GM21381 (cell line): ENCODE results near the gene PDSS2.
"Not testable (repeated sequence)": the region's sequence is repeated elsewhere in the genome, so short reads cannot be mapped to it uniquely, and the experiment has no call there.

Source experiments
- ATAC-seq: cut with Tn5 transposase; IDR thresholded peaks from one replicate; pipeline ENCODE4 v1.9.1; 2021; ENCODE audit warnings: mild to moderate bottlenecking, moderate library complexity; ENCODE audit not compliant: unreplicated experiment

Gene PDSS2

DNA sequence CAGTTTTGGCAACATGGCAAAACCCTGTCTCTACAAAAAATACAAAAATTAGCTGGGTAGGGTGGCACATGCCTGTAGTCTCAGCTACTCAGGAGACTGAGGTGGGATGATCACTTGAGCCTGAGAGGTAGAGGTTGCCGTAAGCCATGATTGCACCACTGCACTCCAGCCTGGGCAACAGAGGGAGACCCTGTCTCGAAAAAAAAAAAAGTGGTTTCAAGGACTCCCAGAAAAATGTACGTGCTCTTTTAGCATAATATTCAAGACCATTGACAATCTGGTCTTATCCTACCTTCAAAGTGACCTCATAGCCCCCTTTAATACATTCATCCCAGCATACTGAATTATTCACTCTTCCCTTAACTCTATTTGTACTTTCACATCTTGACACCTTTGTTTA lies 16.0 kb upstream of the PDSS2 start:
- ATAC-seq, result not testable (repeated sequence)

GRCh38 chr6:107473660-107474059 lies 14.3 kb upstream of the PDSS2 start:
- ATAC-seq, result no peak

DNA sequence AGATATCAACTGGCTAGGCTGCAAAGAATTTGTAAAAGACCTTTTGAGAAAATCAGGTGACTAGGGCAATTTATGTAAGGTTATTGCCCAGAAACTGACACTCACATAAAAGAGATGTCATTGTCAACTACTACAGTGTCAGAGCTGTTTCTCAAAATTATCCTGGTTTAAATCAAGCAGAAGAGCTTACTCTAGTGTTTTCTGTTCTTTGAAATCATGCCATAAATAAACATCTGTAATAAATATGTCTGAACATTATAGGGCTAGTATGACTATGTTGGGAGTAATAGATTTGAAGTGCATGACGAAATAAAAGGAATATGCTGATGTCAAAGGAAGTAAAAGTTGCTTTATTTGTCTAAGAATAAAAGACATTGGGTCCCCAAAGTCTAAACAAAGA lies 11.0 kb upstream of the PDSS2 start:
- ATAC-seq, result no peak

- ATAC-seq, result no peak
Observed at GRCh38 chr6:107466062-107466461, 6.7 kb upstream of the PDSS2 start.

- no peak for ATAC-seq
Observed at GRCh38 chr6:107460083-107460631, 793 bp upstream of the PDSS2 start.

- ATAC-seq, result peak; percentile 25
Observed at GRCh38 chr6:107458672-107459282, 587 bp downstream of the PDSS2 start.

DNA sequence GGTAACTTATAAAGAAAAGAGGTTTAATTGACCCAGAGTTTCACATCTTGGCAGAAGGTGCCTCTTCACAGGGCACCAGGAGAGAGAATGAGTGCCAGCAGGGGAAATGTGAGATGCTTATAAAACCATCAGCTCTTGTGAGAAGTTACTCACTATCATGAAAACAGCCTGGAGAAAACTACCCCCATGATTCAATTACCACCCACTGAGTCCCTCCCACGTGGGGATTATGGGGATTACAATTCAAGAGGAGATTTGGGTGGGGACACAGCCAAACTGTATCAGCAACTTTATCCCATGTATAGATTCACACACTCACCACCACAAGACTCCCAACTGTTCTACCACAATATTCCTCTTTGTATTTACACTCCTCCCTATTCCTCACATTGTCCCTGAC lies 10.6 kb downstream of the PDSS2 start:
- ATAC-seq, result no peak

GRCh38 chr6:107447663-107448216 lies 11.6 kb downstream of the PDSS2 start:
- ATAC-seq, result no peak

GRCh38 chr6:107444277-107444676 lies 15.1 kb downstream of the PDSS2 start:
- ATAC-seq, result no peak

- ATAC-seq, result no peak
Observed at GRCh38 chr6:107443608-107444267, 15.6 kb downstream of the PDSS2 start.

- no peak for ATAC-seq
Observed at GRCh38 chr6:107442938-107443607, 16.3 kb downstream of the PDSS2 start.

DNA sequence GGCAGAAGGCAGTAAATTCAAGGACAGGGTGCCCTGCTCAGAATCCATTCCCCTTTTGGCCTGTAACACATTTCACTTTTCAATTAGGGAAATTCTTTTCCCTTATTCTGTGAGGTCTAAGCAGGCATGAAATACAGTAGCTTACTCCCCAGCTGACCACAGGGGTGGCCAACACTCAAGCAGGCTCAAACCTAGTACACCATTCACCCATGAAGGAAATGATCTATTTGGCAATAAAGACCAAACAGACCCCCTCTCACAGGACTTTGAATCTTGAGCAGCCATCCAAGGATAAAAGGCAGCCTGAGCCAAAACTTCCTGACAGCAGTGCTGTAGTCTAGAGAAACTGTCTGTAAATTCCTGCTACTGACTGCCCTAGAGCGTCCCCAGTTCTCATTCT lies 17.7 kb downstream of the PDSS2 start:
- no peak for ATAC-seq

DNA sequence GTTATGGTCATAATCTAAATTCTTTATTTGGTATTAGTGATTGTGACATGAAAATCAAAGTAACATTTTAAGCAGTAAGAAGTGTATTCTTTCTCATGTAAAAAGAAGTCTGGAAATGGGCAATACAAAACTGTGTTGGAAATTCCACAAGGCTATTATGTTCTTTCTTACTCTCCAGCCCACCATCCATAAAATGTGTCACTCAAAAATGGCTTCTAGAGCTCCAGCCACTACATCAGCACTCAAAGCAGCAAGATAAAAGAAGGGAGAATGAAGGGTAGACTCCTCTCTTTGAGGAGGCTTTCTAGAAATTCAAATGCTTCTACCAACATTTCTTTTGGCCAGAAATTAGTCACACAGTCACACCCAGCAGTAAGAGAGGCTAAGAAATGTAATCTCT lies 18.4 kb downstream of the PDSS2 start:
- no peak for ATAC-seq

GRCh38 chr6:107439406-107439805 lies 20.0 kb downstream of the PDSS2 start:
- no peak for ATAC-seq

GRCh38 chr6:107437691-107438090 lies 21.7 kb downstream of the PDSS2 start:
- no peak for ATAC-seq

- ATAC-seq, result no peak
Observed at GRCh38 chr6:107436881-107437280, 22.5 kb downstream of the PDSS2 start.

DNA sequence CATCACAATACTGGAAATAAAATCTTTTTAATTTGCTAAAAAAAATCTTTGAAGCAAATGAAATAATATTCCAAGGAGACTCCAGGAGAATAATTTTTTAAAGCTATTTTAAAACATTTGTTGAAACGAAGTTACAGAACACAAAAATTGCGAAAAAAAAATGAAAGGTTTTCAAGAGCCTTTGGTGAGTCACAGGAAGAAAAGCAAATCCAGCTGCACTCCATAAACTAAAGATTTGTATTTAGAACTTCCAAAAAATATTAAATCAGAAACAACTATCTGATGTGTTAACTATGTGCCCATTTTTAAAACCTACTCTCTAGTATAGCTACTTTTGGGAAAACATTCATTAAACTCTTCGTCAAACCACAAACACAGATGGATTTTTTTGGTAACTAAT lies 23.6 kb downstream of the PDSS2 start:
- no peak for ATAC-seq

- ATAC-seq, result no peak
Observed at GRCh38 chr6:107434812-107435211, 24.6 kb downstream of the PDSS2 start.

DNA sequence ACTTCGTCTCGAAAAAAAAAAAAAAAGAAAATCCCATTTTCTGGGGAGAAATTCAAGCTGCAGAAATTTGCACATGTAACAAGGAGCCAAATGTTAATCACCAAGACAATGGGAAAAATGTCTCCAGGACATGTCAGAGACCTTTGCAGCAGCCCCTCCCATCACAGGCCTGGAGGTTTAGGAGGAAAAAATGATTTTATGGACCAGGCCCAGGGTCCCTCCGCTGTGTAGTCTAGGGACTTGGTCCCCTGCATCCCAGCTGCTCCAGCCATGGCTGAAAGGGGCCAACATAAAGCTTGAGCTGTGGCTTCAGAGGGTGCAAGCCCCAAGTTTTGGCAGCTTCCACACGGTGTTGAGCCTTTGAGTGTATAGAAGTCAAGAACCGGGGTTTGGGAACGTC lies 33.4 kb downstream of the PDSS2 start:
- not testable (repeated sequence) for ATAC-seq

DNA sequence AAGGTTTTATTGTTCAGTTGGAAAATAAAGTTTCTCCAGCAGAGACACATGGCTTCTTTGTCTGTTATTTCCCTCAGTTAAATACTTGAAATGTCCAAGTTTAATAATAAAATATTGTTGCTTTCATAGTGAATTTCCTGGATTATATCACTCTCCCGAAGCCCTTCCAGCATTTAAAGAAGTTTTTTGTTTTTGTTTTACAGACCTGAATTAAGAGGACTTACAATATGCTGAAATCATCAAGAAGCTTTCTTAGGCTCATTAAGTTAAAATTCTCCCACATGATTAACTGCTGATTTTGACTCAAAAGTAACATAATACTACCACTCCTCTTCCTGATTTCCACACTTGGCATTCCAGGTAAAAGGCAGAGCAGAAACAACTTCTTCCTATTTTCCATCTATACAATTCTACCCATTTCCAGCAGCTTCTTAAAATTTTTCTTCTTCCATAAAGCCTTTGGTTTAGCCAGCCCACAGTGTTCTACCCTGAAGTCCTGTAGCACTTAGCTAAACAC lies 35.8 kb downstream of the PDSS2 start:
- ATAC-seq, result no peak

DNA sequence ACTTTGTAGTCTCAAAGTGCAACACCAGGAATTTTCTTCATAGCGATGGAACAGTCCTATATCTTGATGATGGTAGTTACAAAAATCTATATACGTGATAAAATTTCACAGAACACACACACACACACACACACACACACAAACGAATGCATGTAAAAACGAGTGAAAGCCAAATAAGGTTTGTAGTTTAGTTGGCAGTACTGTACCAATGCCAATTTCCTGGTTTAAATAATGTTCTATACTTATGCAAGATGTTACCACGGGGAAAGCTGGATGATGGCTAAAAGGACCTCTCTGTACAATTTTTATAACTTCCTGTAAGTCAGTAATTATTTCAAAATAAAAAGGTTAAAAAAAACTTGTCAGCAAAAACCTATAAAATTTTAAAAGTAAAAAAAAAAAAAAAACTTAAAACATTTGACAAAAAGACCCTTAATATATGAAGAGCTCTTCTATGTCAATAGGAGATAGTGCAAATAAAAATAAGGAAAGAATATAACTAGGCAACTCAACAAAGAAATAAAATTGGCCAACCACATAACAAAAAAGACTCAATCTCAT lies 37.6 kb downstream of the PDSS2 start:
- ATAC-seq, result no peak
